RCC 7860 (cell line): ENCODE measurements around the gene TRIP6.
"Not testable (repeated sequence)": the region's sequence is repeated elsewhere in the genome, so short reads cannot be mapped to it uniquely, and the experiment has no call there.

Experiments used
- DNase-seq: peaks from one replicate; pipeline ENCODE4 v3.0.0-alpha.2; 2015; ENCODE audit warnings: low spot score
- FAIRE-seq: peaks from 2 replicates; lab custom pipeline; 2012; peaks lifted over from hg19 to GRCh38; lab: Jason Lieb, UNC

The TRIP6 gene

GRCh38 chr7:100910443-100910842, 43.3 kb downstream of the TRIP6 start:
- DNase-seq, FAIRE-seq: not testable (repeated sequence)

- DNase-seq (no peak), FAIRE-seq (no peak)
Measured at GRCh38 chr7:100911484-100911883, 44.3 kb downstream of the TRIP6 start.

- FAIRE-seq (no peak), DNase-seq (no peak)
Measured at GRCh38 chr7:100914208-100914878, 47.2 kb downstream of the TRIP6 start.

- peak; percentile 62 for DNase-seq
- no peak for FAIRE-seq
Measured at GRCh38 chr7:100914879-100915447, 47.8 kb downstream of the TRIP6 start.

GRCh38 chr7:100919335-100919734, 52.1 kb downstream of the TRIP6 start:
- not testable (repeated sequence) for FAIRE-seq, DNase-seq

GRCh38 chr7:100919779-100920437, 52.7 kb downstream of the TRIP6 start:
- DNase-seq, FAIRE-seq: not testable (repeated sequence)

GRCh38 chr7:100921039-100921438, 53.9 kb downstream of the TRIP6 start:
- no peak for DNase-seq
- no peak for FAIRE-seq
